GM19467 (cell line): Measurements from ENCODE around the gene SLA2.
"Not testable (repeated sequence)": the region's sequence is repeated elsewhere in the genome, so short reads cannot be mapped to it uniquely, and the experiment has no call there.

ENCODE experiments used
- ATAC-seq: cut with Tn5 transposase; IDR thresholded peaks from one replicate; pipeline ENCODE4 v1.9.1; 2021; ENCODE audit warnings: mild to moderate bottlenecking, moderate library complexity; ENCODE audit not compliant: unreplicated experiment

The SLA2 gene

DNA sequence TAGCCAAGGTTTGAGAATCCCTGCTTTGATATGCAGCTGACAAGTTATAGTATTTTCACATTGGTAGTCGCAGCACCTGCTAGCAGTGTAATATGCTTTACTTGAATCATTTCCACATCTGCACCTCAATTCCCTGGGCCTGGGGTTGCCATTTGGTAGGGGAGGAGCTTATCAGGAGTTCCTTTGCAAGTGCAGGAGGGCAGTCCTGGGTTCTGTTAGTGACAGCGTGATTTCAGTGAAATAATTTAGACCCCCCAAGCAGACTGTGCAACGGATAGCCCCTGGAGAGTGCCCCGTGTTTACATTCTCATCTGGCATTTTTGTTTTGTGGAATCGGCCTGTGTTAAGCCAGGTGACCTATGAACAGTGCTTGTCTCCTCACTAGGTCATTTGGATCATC is 34.4 kb downstream of the SLA2 start:
- ATAC-seq = no peak

DNA sequence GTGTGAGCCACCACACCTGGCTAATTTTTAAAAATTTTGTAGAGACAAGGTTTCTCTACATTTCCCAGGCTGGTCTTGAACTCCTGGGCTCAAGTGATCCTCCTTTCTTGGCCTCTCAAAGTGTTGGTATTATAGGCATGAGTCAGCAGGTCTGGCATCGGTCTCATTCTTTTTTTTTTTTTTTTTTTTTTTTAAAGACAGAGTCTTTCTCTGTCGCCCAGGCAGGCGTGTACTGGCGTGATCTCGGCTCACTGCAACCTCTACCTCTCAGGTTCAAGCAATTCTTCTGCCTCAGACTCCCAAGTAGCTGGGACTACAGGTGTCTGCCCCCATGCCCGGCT is 37.6 kb downstream of the SLA2 start:
- not testable (repeated sequence) for ATAC-seq

DNA sequence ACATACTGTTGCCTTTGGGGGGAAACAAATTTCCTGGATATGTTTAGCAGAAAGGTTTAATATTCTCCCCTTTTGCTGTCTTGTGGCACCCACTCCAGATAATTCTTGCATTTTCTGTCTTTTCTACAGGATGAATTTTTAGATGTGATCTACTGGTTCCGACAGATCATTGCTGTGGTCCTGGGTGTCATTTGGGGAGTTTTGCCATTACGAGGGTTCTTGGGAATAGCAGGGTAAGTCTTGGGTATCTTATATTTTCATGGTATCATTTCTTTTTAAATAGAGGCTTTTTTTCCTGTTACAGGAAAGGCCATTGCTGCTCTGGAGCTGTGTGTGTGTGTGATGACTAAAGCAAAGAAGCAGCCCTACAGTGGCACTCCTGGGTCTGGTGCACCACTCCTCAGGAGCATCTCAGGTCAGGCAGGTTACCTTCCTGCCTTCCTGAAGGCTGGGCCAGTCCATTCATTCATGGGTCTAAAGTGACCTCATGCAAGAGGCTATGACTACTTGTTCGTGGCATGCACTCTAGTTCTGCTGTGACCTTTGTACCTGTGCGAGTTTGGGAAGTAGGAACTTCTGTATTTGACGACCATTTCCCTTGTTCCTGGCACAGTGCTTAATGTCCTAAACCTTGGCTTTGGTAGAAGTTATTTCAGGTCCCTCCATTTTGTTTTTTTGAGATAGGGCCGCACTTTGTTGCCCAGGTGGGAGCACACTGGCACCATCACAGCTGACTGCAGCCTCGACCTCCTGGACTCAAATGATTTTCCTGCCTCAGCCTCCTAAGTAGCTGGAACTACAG is 38.2 kb downstream of the SLA2 start:
- no peak for ATAC-seq

DNA sequence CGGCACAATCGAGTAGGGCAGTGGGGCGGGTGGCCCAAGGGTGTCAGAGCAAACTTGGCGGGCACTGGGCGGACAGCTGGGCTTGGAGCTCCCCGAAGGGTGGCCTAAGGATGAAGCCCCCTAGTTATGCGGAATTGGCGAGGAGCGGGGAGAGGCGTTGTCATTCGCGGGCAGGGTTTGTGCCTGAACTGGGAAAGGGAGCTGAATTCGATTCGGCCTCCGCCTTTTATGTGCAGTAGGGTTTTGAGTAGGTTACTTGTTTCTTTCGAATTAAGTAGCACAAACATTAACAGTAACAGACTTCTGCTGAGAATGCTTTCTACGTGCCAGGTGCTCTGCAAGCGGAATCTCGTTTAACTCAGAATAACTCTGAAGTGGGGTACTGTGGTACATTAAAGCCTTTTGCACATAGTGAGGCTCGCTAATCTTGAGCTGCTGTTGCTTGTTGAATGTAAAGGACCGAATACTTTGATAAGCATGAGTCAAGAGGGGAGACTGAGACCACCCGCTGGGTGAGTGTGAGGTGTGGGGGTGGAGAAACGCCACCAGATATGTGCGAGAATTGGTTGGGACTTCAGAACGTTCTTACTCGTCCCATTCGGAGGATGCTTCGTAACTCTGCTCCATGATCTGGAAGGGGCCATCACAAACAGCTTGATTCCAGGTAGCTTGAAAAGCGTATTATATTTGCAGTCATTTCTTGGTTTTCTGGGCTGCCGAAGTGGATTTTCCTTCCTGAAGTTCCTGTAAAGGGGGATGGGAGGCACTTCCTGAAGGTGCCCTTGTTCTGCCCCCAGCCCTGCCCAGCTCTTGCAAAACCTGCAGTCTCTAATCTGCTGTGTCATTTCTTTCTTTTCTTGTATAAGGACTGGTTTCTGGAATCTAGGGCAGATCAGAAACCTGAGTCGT is 39.6 kb downstream of the SLA2 start:
- no peak for ATAC-seq

DNA sequence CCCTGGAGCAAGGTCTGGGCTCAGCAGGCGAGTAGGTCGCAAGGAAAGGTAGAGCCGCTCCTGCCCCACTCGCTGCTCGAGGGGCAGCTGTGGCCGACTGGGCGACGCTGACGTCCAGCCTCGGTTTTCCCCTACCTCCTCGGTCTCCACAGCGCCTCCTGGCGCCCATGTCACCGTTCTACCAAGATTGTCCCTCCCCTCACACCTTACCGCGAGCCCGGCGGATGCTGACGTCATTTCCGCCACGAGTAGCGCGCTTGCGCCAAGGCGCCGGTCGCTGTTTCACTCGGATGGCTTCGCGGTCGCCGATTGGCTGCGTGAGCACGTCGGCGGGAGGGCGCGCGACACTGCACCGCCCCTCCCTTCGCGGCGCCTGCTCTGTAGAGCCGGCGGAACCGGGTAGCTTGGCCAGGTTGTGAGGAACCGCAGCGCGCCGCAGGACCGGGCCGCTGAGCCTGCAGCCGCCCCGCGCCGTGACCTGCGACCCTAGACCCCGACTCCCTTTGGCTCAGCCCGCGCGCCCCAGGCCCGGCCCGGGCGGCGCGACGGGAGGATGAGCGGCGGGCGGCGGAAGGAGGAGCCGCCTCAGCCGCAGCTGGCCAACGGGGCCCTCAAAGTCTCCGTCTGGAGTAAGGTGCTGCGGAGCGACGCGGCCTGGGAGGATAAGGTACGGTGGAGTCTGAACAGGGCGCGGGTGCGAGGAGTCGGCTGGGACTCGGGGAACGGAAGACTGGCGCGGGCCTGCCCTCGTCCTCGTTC is 40.4 kb downstream of the SLA2 start, which contains the start of gene RAB5IF:
Gene RAB5IF (plus strand): TSS at position 381 of the 759 bp plus-strand sequence. CDS start 173 bp downstream, at position 554.
- peak; percentile 79 for ATAC-seq

GRCh38 chr20:36604952-36605398 is 41.0 kb downstream of the SLA2 start:
- peak; percentile 31 for ATAC-seq

- ATAC-seq = no peak
Observed at GRCh38 chr20:36601540-36601939, 44.5 kb downstream of the SLA2 start.

- ATAC-seq = no peak
Observed at GRCh38 chr20:36599912-36600345, 46.1 kb downstream of the SLA2 start.

DNA sequence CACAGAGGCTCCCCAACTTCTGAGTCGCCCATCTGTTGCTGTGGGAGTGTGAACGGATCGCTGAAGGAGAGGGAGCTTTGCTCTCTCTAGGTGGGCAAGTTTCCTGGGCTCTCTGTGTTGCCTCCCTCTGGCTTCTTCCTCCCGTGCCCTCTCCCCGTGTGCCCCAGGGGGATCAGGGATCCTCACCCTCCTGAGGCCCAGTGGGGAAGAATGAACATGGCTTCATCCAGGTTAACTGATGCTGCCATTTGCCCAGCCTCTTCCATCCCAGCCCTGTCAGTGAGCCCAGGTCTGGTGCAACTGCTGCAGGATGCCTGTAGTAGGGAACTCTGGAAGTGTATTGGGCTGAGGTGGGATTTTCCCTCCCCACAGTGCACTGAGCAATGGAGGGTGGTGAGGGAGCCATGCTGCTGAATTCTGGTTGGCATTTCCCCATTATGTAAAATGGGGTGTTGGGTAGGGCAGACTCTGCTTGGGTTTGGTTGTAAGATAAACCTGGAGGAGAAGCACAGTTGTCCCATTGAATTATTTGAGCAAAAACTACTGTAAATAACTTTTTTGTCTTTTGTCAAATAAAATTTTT is 52.6 kb downstream of the SLA2 start:
- ATAC-seq = no peak

GRCh38 chr20:36591854-36592641 is 53.9 kb downstream of the SLA2 start:
- ATAC-seq = no peak

DNA sequence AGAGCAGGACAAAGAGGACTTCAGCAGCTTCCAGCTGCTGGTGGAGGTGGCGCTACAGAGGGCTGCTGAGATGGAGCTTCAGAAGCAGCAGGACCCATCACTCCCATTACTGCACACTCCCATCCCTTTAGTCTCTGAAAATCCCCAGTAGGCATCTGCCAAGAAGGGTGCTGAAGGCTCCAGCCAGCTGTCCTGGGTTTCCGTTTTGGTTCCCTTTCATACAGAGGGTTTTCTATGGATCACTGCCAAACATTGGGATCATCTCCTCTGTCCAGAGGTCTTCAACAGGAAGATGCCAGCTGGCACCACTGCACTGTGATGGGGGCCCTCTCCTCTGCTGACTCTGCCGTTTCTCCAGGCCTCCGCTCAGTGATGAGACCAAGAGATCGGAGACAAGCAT is 54.7 kb downstream of the SLA2 start:
- ATAC-seq = no peak

GRCh38 chr20:36587388-36588070 is 58.5 kb downstream of the SLA2 start:
- no peak for ATAC-seq

DNA sequence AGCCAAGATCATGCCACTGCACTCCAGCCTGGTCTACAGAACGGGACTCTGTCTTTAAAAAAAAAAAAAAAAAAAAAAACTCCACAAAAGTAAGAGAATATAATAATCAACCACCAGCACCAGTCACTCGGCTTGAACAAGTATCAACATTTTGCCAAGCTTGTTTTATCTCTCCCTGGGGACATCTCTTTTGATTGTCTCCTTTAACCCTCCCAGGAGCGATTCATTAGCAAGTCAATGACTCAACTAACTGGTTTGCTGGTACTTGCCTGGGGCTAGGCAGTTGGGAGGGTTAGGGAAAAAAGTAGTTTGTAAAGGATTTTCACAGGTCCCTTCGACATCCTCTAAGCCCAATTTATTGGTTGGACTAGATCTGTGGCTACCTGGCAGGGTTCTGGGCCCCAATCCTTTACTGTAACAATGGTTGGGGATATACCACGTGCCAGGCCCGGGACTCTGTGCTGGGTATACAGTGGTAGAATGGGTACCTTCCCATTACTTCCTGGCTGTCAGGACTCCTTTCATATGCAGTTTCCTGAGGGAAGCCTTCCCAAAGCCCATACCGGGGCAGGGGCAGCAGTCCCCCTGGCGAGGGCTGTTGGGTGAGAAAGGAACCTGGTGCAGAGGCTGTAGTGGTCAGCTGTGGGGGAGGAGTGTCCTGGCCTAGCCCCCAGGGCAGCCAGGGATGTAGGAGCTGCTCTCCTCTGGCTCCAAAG is 60.4 kb downstream of the SLA2 start:
- ATAC-seq = no peak

DNA sequence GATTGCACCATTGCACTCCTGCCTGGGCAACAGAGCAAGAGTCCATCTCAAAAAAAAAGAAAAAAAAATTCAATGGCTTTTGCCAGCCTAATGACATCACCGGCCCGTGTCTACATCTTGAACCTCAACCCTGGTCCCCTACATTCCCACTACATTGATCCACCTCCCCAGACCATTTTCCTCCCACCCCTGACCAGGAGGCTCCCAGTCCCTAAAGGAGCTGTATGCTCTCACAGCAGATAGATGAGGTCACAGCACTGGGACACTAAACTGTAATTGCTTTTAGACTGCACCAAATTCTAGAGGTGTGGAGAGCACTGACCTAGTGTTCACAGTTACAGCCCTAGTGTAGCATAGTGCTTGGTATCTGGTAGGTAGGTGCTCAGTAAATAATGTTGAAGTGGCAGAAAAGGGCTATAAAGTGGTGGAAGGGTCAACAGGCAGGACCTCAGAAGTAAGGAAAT is 61.9 kb downstream of the SLA2 start:
- no peak for ATAC-seq

- no peak for ATAC-seq
Observed at GRCh38 chr20:36582821-36583220, 63.2 kb downstream of the SLA2 start.

DNA sequence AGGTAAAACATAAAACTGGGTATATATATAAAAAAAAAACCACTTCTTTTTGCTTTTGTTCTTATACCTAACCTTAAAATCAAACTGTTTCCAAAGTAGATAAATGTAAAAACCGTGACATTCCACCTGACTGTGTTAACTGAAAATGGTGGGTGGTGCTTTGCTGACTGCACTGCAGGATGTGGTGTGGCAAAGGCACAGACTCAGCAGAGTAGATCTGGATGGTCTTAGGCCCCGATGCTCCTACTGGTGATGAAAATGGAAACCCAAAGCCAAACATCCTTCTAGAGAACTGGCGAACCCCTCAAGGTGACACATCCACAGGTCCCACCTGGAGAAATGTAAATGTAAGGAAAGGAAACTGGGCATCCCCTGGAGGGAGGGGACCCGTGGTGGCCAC is 63.7 kb downstream of the SLA2 start:
- no peak for ATAC-seq

GRCh38 chr20:36579996-36580545 is 65.9 kb downstream of the SLA2 start:
- no peak for ATAC-seq

GRCh38 chr20:36578356-36579041 is 67.5 kb downstream of the SLA2 start:
- ATAC-seq = no peak
